K562 (cell line): Measurements from ENCODE around the gene PGP. TPM values are rescaled to one million over a fixed set of nuclear protein-coding genes. Genes with fewer than 3 reads are reported as not detected.
A peak's percentile ranks its signal among the peaks of the same experiment; 100 is the strongest.

Source experiments
- ATAC-seq: fragments of 200-7000 bp; cut with Tn5 transposase; 3 replicates; pipeline ENCODE4 v1.9.1; 2020; ENCODE audit warnings: moderate library complexity
- BruUV-seq: library from RNA; stranded (reverse); fragments of 400-500 nt; replicated peaks from 2 replicates; lab custom pipeline; 2021; lab: Mats Ljungman, UMichigan
- CTCF ChIA-PET: fragments of 300-600 bp; formaldehyde crosslinking; extraction: SDS; loops from one replicate; lab custom pipeline; 2021; ENCODE audit warnings: low intra/inter-chr PET ratio; lab: Yijun Ruan, JAX
- POLR2A ChIA-PET: fragments of 300-600, 350-650 bp; sonication (Branson Sonifier 250); formaldehyde crosslinking; extraction: SDS; loops from one replicate; lab custom pipeline; 2021; ENCODE audit warnings: antibody characterized with exemption, inconsistent platforms; lab: Yijun Ruan, JAX
- DNase-seq, 4 experiments: peaks; one replicate each; pipeline versions ENCODE4 v3.0.0 to v3.0.0-alpha.2; 2011 to 2018; ENCODE audit warnings: low spot score in 3 of 4, mixed read lengths in 3 of 4; ENCODE audit errors: extremely low read depth in 1 of 4
- FAIRE-seq: peaks from 2 replicates; lab custom pipeline; 2011; peaks lifted over from hg19 to GRCh38; lab: Jason Lieb, UNC
- H2AFZ ChIP-seq: 2 replicates; pipeline ENCODE4 v1.6.0; 2011; ENCODE audit warnings: low read depth, low read length, control low read depth, inconsistent platforms
- H3K27ac ChIP-seq: fragments of 200-600 bp; 3 replicates; pipeline ENCODE4 v1.8.0; 2011; ENCODE audit warnings: low read depth, mild to moderate bottlenecking, control low read depth, inconsistent platforms, low read length, moderate library complexity, mixed read lengths; ENCODE audit errors: extremely low read depth
- H3K27me3 ChIP-seq, 2 experiments: fragments of 300-600 bp in 1 of 2; 2 replicates in 1 of 2; 3 replicates in 1 of 2; pipeline versions ENCODE4 v1.6.0 to v1.8.0; 2011; ENCODE audit warnings: inconsistent platforms in 2 of 2, low read length in 2 of 2, mild to moderate bottlenecking in 1 of 2, mixed read lengths in 1 of 2, moderate library complexity in 1 of 2; ENCODE audit not compliant: control insufficient read depth in 2 of 2, insufficient read depth in 2 of 2
- H3K36me3 ChIP-seq: fragments of 300-600 bp; 3 replicates; pipeline ENCODE4 v1.8.0; 2011; ENCODE audit warnings: mild to moderate bottlenecking, low read length, inconsistent platforms; ENCODE audit not compliant: control insufficient read depth, insufficient read depth
- H3K4me1 ChIP-seq, 2 experiments: fragments of 200-600 bp in 1 of 2; replicated peaks in 1 of 2; 2 replicates in 1 of 2; 3 replicates in 1 of 2; pipeline versions ENCODE4 v1.5.1 to v1.8.0; 2011; ENCODE audit warnings: inconsistent platforms in 2 of 2, low read length in 2 of 2, mild to moderate bottlenecking in 1 of 2, mixed read lengths in 1 of 2, moderate library complexity in 1 of 2; ENCODE audit not compliant: control insufficient read depth in 2 of 2, insufficient read depth in 2 of 2
- H3K4me2 ChIP-seq: 2 replicates; pipeline ENCODE4 v1.6.1; 2011; ENCODE audit warnings: low read length, control low read depth, inconsistent platforms, mixed read lengths; ENCODE audit not compliant: insufficient read depth
- H3K4me3 ChIP-seq: fragments of 200-600 bp; sonication (generic), shearing (Covaris generic); 2 replicates; pipeline ENCODE4 v1.5.1; 2016; ENCODE audit warnings: control low read depth, inconsistent platforms
- H3K79me2 ChIP-seq: fragments of 200-600 bp; 3 replicates; pipeline ENCODE4 v1.8.0; 2011; ENCODE audit warnings: low read length, inconsistent platforms; ENCODE audit not compliant: control insufficient read depth, insufficient read depth
- H3K9ac ChIP-seq, 2 experiments: 2 replicates each; pipeline versions ENCODE4 v1.6.0 to v1.6.1; 2011; ENCODE audit warnings: low read depth in 2 of 2, low read length in 2 of 2, control low read depth in 1 of 2, inconsistent platforms in 1 of 2, mild to moderate bottlenecking in 1 of 2, mixed read lengths in 1 of 2; ENCODE audit not compliant: insufficient read depth in 1 of 2
- H3K9me1 ChIP-seq: one replicate; pipeline ENCODE4 v1.6.0; 2011; ENCODE audit warnings: inconsistent platforms, mild to moderate bottlenecking, low read length, moderate library complexity; ENCODE audit not compliant: control insufficient read depth, insufficient read depth
- H3K9me3 ChIP-seq: replicated peaks from 2 replicates; pipeline ENCODE4 v1.5.1; 2011; ENCODE audit warnings: low read depth, low read length, inconsistent platforms; ENCODE audit not compliant: control insufficient read depth, insufficient read depth
- H4K20me1 ChIP-seq: replicated peaks from 2 replicates; pipeline ENCODE4 v1.6.1; 2011; ENCODE audit warnings: low read length, inconsistent platforms, mixed read lengths; ENCODE audit not compliant: control insufficient read depth, insufficient read depth
- POLR2G ChIP-seq: fragments of 200-400 bp; formaldehyde crosslinking; IDR thresholded peaks from 2 replicates; pipeline ENCODE4 v1.6.1; 2017; ENCODE audit warnings: low read depth, mild to moderate bottlenecking, antibody characterized with exemption, low read length, moderate library complexity
- RBFOX2 ChIP-seq: fragments of 200-400 bp; formaldehyde crosslinking; IDR thresholded peaks from 2 replicates; pipeline ENCODE4 v1.6.1; 2017; ENCODE audit warnings: low read depth, mild to moderate bottlenecking, low read length, moderate library complexity
- SRSF3 ChIP-seq: fragments of 200-400 bp; formaldehyde crosslinking; IDR thresholded peaks from 2 replicates; pipeline ENCODE4 v1.6.1; 2016; ENCODE audit warnings: mild to moderate bottlenecking, low read length, moderate library complexity; ENCODE audit not compliant: insufficient read depth
- WGBS: fragments of 100-300 bp; shearing (Covaris generic); methylation state at CpG from one replicate; pipeline ENCODE4 v1.1.6; 2016; ENCODE audit warnings: low coverage, mixed read lengths; ENCODE audit not compliant: insufficient coverage; ENCODE audit errors: missing lambda C conversion rate; 5-methylcytosine and 5-hydroxymethylcytosine counted together
- in situ Hi-C: fragments of 300-500 bp; cut with MboI; formaldehyde crosslinking; loops from 4 replicates; pipeline ENCODE4 v1.15.0; 2018; ENCODE audit warnings: inconsistent platforms, mixed read lengths
- intact Hi-C: fragments of 100-400 bp; cut with micrococcal nuclease; formaldehyde crosslinking; loops from 2 replicates; pipeline ENCODE4 v1.14.2; 2022
- polyA plus RNA-seq, 8 experiments: library from polyadenylated mRNA; depleted of rRNA in 4 of 8; stranded (reverse) in 5 of 8; unstranded in 3 of 8; fragments of >200 nt; fragmentation: Nextera tagmentation in 2 of 8; fragmentation: Illumina TruSeq in 1 of 8; extraction: Ambion mirVana in 2 of 8; extraction: Trizol in 1 of 8; gene quantifications; 2 replicates each; pipeline versions ENCODE4 v1.2.1 to v1.2.3, GENCODE V29; 2011 to 2014; ENCODE audit warnings: inconsistent platforms in 1 of 8, missing spikeins in 1 of 8
- total RNA-seq, 7 experiments: library from RNA; depleted of rRNA in 6 of 7; stranded (reverse); fragments of >200 nt in 6 of 7; fragmentation: Illumina TruSeq in 2 of 7; extraction: Trizol in 2 of 7; gene quantifications; 2 replicates each; pipeline versions ENCODE4 v1.2.1 to v1.2.3, GENCODE V29; 2011 to 2021; ENCODE audit warnings: low replicate concordance in 1 of 7

Gene PGP
- total and polyA plus RNA-seq, 9 of the 15 experiments (the other 6 are each of a cell fraction or from before 2014, with no cell fraction given) = 1.1 to 57.6 (median 19.6) TPM

DNA sequence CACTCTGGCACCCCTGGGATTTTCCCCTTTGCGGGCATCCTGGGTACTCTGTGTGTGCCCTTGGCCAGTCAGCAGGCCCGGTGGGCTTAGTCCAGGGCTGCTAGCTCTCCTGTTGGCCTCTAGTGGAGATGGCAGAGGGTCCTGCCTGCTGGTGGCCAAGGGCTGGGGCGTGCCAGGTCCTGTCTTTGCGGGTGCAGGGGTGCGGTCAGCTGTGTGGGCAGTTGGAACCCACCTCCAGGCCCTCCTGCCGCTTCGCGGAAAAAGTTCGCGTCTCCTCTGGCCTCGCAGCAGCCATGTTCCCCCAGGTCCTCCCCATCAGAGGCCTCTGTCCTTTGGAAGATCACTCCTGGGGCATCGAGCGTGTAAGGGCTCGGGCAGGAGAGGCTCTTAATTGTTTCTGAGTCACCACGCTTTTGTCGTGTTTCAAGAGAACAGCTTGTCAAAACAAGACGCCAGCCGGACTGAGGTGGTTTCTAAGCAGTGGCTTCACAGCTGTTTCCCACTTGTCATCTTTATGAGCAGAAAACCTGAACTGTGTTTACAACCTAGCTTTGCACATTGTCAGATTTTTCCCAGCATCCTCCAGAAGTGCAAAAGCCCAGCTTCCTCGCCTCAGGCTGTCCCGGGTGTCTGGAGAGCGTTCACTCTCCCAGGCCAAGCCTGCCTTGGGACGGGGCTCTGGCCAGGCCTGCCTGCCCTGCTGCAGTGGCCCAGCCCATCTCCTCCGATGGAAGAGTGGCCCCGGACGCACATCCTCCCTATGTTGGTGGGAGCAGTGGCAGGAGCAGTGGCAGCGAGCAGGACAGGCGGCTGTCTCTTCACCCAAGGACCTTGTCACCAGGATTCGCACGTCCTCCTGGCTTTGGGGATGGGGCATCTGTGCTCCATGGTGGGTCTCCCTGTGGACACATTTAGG is 16.6 kb upstream of the PGP start:
- peaks cover 7% of the 10 kb centered on the region for H4K20me1 ChIP-seq
- no peak for FAIRE-seq
- BruUV-seq = no TSS peak

DNA sequence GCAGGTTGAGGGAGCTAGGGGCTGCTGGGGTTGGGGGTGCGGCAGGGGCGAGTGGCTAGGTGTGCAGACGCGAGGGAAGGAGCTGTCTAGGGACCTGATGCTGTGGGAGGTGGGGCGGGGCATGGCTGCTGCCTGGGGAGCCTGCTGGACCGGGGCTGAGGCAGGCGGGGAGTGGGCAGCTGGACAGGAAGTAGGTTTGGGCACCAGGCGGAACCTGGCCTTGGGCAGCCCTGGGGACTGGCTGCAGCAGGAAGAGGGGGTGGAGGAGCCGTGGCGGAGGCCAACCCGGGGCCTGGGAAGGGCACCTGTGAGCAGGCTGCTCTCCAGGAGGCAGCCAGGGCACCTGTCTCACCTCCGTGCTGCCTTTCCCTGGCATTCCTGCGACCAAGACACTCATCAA is 15.7 kb upstream of the PGP start:
- WGBS = 95% methylated on average over 9 of the region's 13 CpGs
- Histone ChIP-seq H3K4me2 (no peak overlapping the region), H3K36me3 (peaks cover 97% of the 10 kb centered on the region; the same call in 2 of the 3 replicates), H3K79me2 (peaks cover 32% of the 10 kb centered on the region), H3K4me3 (no peak overlapping the region), H2AFZ (no peak overlapping the region), H3K9ac (no peak overlapping the region; a peak in 1 of 4 replicates), H3K9me3 (no peaks in the 10 kb centered on the region), H3K27me3 (no peaks in the 10 kb centered on the region), H4K20me1 (peaks cover 7% of the 10 kb centered on the region), H3K27ac (no peak overlapping the region), H3K9me1 (no peaks in the 10 kb centered on the region), H3K4me1 (peaks cover 6 to 58% of the 10 kb centered on the region in 2 experiments; a peak in 3 of 5 replicates)
- CTCF ChIA-PET = no interaction called here
- no peak for DNase-seq
- in situ Hi-C loops = no loop called here
- ATAC-seq = no peak
- no peak for FAIRE-seq
- intact Hi-C loops = no loop called here
- POLR2A ChIA-PET = interaction anchor here (0.5 to 3.7 kb wide), 7 partner anchors 7 to 271 kb away, joined by 3 to 29 read pairs (median 3); partner anchors contain the start of genes E4F1, ECI1 and TRAF7
- BruUV-seq = no TSS peak
- 0 out of 2 replicates have a peak, but pooled peaks have one; percentile 44 for TF ChIP-seq POLR2G
- TF ChIP-seq RBFOX2 = 0 out of 2 replicates have a peak, but pooled peaks have one; percentile 12

More for the DNA sequence above, 16.6 kb upstream of the PGP start:
- Histone ChIP-seq H2AFZ (no peak overlapping the region), H3K9me1 (no peaks in the 10 kb centered on the region), H3K4me3 (no peak overlapping the region), H3K79me2 (peaks cover 24% of the 10 kb centered on the region), H3K36me3 (peaks cover 93% of the 10 kb centered on the region; the same call in 2 of the 3 replicates), H3K9ac (peak overlapping the region in 1 of 2 experiments; percentile 35; a peak in 1 of 4 replicates), H3K4me2 (no peak overlapping the region), H3K27ac (no peak overlapping the region), H3K4me1 (peaks cover 3 to 58% of the 10 kb centered on the region in 2 experiments; a peak in 3 of 5 replicates), H3K27me3 (no peaks in the 10 kb centered on the region), H3K9me3 (no peaks in the 10 kb centered on the region)
- ATAC-seq (no peak), DNase-seq (no peak)
- intact Hi-C loops = no loop called here
- CTCF ChIA-PET = no interaction called here
- in situ Hi-C loops = no loop called here
- POLR2A ChIA-PET = interaction anchor here (1.1 to 3.7 kb wide), 3 partner anchors 8 to 13 kb away, joined by 3 to 29 read pairs (median 19); partner anchors contain the start of gene E4F1
- TF ChIP-seq SRSF3 (no peak), RBFOX2 (peak; percentile 47; the same call in 1 of the 2 replicates)
- 90% methylated on average over 21 of the region's 29 CpGs for WGBS
